SK-N-SH treated with all-trans-retinoic acid at 6 μM for 48 hours (cell line): ENCODE results near the gene SMYD3.
"Not testable (repeated sequence)": the region's sequence is repeated elsewhere in the genome, so short reads cannot be mapped to it uniquely, and the experiment has no call there.

ENCODE experiments used
- SNAI2 ChIP-seq: fragments of 250-450 bp; sonication (Bioruptor Pico); IDR thresholded peaks from 2 replicates; pipeline ENCODE4 v1.5.0; 2020; ENCODE audit warnings: mild to moderate bottlenecking, moderate library complexity
- ZNF70 ChIP-seq: fragments of 450-650 bp; formaldehyde crosslinking; IDR thresholded peaks from 2 replicates; pipeline ENCODE4 v1.5.0; 2020; ENCODE audit warnings: mild to moderate bottlenecking, moderate library complexity

DNA sequence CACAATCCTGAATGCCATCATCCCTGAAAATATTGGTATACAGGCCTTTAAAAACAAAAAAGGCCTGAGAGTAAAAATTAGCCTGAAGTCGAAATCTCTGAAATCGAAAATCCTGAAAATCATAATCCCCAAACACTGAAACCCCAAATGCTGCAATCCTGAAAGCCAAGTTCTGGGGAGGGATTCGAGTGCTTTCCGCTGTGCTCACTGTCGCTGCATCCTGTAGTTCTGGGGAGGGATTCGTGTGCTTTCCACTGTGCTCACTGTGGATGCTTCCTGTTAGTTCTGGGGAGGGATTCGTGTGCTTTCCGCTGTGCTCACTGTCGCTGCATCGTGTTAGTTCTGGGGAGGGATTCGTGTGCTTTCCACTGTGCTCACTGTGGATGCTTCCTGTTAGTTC is 435.5 kb downstream of the SMYD3 start:
- TF ChIP-seq SNAI2, ZNF70 (CRISPR knock-in tag): not testable (repeated sequence)
